ENCODE results near the gene RBM34. TPM values are rescaled to one million over a fixed set of nuclear protein-coding genes. Genes with fewer than 3 reads are reported as not detected.
A peak's percentile ranks its signal among the peaks of the same experiment; 100 is the strongest.

Gene RBM34
- total RNA-seq, 1 experiment from 2014 or later = 82.5 TPM

- Histone ChIP-seq H3K4me1 (replicated peaks) (no peaks in the 10 kb centered on the region), H3K27ac (no peak overlapping the region), H3K27me3 (replicated peaks) (no peaks in the 10 kb centered on the region), H3K36me3 (peaks cover 80% of the 10 kb centered on the region), H3K4me3 (no peak overlapping the region), H3K9me3 (replicated peaks) (no peaks in the 10 kb centered on the region)
- DNase-seq (ENCODE audit: low read depth in 1 of 2, low spot score in 2 of 2) = no peak
Measured at GRCh38 chr1:235142991-235143390, 18.1 kb downstream of the RBM34 start.

GRCh38 chr1:235139315-235139714 is 21.7 kb downstream of the RBM34 start:
- DNase-seq (ENCODE audit: low read depth in 1 of 2, low spot score in 2 of 2) = no peak
- Histone ChIP-seq H3K27me3 (replicated peaks) (no peaks in the 10 kb centered on the region), H3K4me3 (no peak overlapping the region), H3K27ac (no peak overlapping the region), H3K9me3 (replicated peaks) (no peaks in the 10 kb centered on the region), H3K36me3 (peaks cover 74% of the 10 kb centered on the region), H3K4me1 (replicated peaks) (peaks cover 7% of the 10 kb centered on the region; the same call in 1 of the 2 replicates)

- Histone ChIP-seq H3K36me3 (peaks cover 75% of the 10 kb centered on the region), H3K4me3 (no peak overlapping the region), H3K27ac (no peak overlapping the region), H3K9me3 (replicated peaks) (no peaks in the 10 kb centered on the region), H3K4me1 (replicated peaks) (peaks cover 7% of the 10 kb centered on the region; the same call in 1 of the 2 replicates), H3K27me3 (replicated peaks) (no peaks in the 10 kb centered on the region)
- DNase-seq (ENCODE audit: low read depth in 1 of 2, low spot score in 2 of 2) = no peak
Measured at GRCh38 chr1:235138821-235139220, 22.2 kb downstream of the RBM34 start.

GRCh38 chr1:235136111-235136510 is 24.9 kb downstream of the RBM34 start:
- no peaks in the 10 kb centered on the region for H3K27me3 ChIP-seq (replicated peaks)
- peaks cover 79% of the 10 kb centered on the region for H3K36me3 ChIP-seq
- H3K4me1 ChIP-seq (replicated peaks) = peaks cover 7% of the 10 kb centered on the region; the same call in 1 of the 2 replicates

GRCh38 chr1:235134171-235134570 is 26.9 kb downstream of the RBM34 start:
- H3K4me1 ChIP-seq (replicated peaks) = peaks cover 8% of the 10 kb centered on the region
- no peaks in the 10 kb centered on the region for H3K27me3 ChIP-seq (replicated peaks)
- H3K36me3 ChIP-seq = peaks cover 74% of the 10 kb centered on the region
- no peak overlapping the region for H3K4me3 ChIP-seq
- no peak overlapping the region for H3K27ac ChIP-seq
- no peaks in the 10 kb centered on the region for H3K9me3 ChIP-seq (replicated peaks)
- DNase-seq (ENCODE audit: low read depth in 1 of 2, low spot score in 2 of 2) = no peak

More at GRCh38 chr1:235136111-235136510, 24.9 kb downstream of the RBM34 start:
- H3K4me3 ChIP-seq = no peak overlapping the region
- no peak overlapping the region for H3K27ac ChIP-seq
- H3K9me3 ChIP-seq (replicated peaks) = no peaks in the 10 kb centered on the region
- no peak for DNase-seq (ENCODE audit: low read depth in 1 of 2, low spot score in 2 of 2)

GRCh38 chr1:235133086-235133485 is 28.0 kb downstream of the RBM34 start:
- H3K9me3 ChIP-seq (replicated peaks) = no peaks in the 10 kb centered on the region
- H3K4me3 ChIP-seq = no peak overlapping the region
- no peak for DNase-seq (ENCODE audit: low read depth in 1 of 2, low spot score in 2 of 2)
- H3K27me3 ChIP-seq (replicated peaks) = no peaks in the 10 kb centered on the region
- peaks cover 69% of the 10 kb centered on the region for H3K36me3 ChIP-seq
- peaks cover 12% of the 10 kb centered on the region for H3K4me1 ChIP-seq (replicated peaks)
- H3K27ac ChIP-seq = no peak overlapping the region

GRCh38 chr1:235131961-235132360 is 29.1 kb downstream of the RBM34 start:
- Histone ChIP-seq H3K36me3 (peaks cover 64% of the 10 kb centered on the region), H3K4me3 (no peak overlapping the region), H3K27me3 (replicated peaks) (no peaks in the 10 kb centered on the region), H3K9me3 (replicated peaks) (no peaks in the 10 kb centered on the region), H3K4me1 (replicated peaks) (peaks cover 16% of the 10 kb centered on the region), H3K27ac (no peak overlapping the region)
- DNase-seq (ENCODE audit: low read depth in 1 of 2, low spot score in 2 of 2) = no peak

GRCh38 chr1:235130766-235131270 is 30.2 kb downstream of the RBM34 start:
- DNase-seq (ENCODE audit: low read depth in 1 of 2, low spot score in 2 of 2) = no peak
- H3K36me3 ChIP-seq = peaks cover 62% of the 10 kb centered on the region

GRCh38 chr1:235129774-235130570 is 31.1 kb downstream of the RBM34 start:
- Histone ChIP-seq H3K4me3 (no peak overlapping the region), H3K4me1 (replicated peaks) (peaks cover 14% of the 10 kb centered on the region), H3K9me3 (replicated peaks) (no peaks in the 10 kb centered on the region), H3K27me3 (replicated peaks) (no peaks in the 10 kb centered on the region), H3K36me3 (peaks cover 55% of the 10 kb centered on the region), H3K27ac (no peak overlapping the region)
- no peak for DNase-seq (ENCODE audit: low read depth in 1 of 2, low spot score in 2 of 2)

More at GRCh38 chr1:235130766-235131270, 30.2 kb downstream of the RBM34 start:
- Histone ChIP-seq H3K27me3 (replicated peaks) (no peaks in the 10 kb centered on the region), H3K4me3 (no peak overlapping the region), H3K9me3 (replicated peaks) (no peaks in the 10 kb centered on the region), H3K4me1 (replicated peaks) (peaks cover 19% of the 10 kb centered on the region), H3K27ac (no peak overlapping the region)

GRCh38 chr1:235128456-235129328 is 32.4 kb downstream of the RBM34 start, which contains the start of gene TOMM20:
TOMM20 (minus strand) TSS chr1:235128837; CDS start chr1:235128715, 122 bp downstream.
- peak; percentile 91 to 96 for DNase-seq (ENCODE audit: low read depth in 1 of 2, low spot score in 2 of 2)
- Histone ChIP-seq H3K36me3 (peaks cover 60% of the 10 kb centered on the region), H3K9me3 (replicated peaks) (no peaks in the 10 kb centered on the region), H3K27ac (peak within 1 kb of the TSS; percentile 84), H3K27me3 (replicated peaks) (no peaks in the 10 kb centered on the region), H3K4me1 (replicated peaks) (peaks cover 14% of the 10 kb centered on the region), H3K4me3 (peak within 1 kb of the TSS; percentile 83)

GRCh38 chr1:235127732-235128455 is 33.2 kb downstream of the RBM34 start:
- H3K4me3 ChIP-seq = peak overlapping the region; percentile 83
- no peaks in the 10 kb centered on the region for H3K9me3 ChIP-seq (replicated peaks)
- no peaks in the 10 kb centered on the region for H3K27me3 ChIP-seq (replicated peaks)
- peak overlapping the region; percentile 84 for H3K27ac ChIP-seq
- H3K4me1 ChIP-seq (replicated peaks) = peaks cover 14% of the 10 kb centered on the region
- peak in 1 of 2 experiments; percentile 21 for DNase-seq (ENCODE audit: low read depth in 1 of 2, low spot score in 2 of 2)
- H3K36me3 ChIP-seq = peaks cover 60% of the 10 kb centered on the region

- no peaks in the 10 kb centered on the region for H3K27me3 ChIP-seq (replicated peaks)
- DNase-seq (ENCODE audit: low read depth in 1 of 2, low spot score in 2 of 2) = no peak
Measured at GRCh38 chr1:235127203-235127602, 33.8 kb downstream of the RBM34 start.

GRCh38 chr1:235124665-235125064 is 36.4 kb downstream of the RBM34 start:
- Histone ChIP-seq H3K27me3 (replicated peaks) (no peaks in the 10 kb centered on the region), H3K27ac (no peak overlapping the region), H3K4me1 (replicated peaks) (peaks cover 14% of the 10 kb centered on the region), H3K4me3 (no peak overlapping the region), H3K9me3 (replicated peaks) (no peaks in the 10 kb centered on the region), H3K36me3 (peaks cover 75% of the 10 kb centered on the region)
- DNase-seq (ENCODE audit: low read depth in 1 of 2, low spot score in 2 of 2) = no peak

More at GRCh38 chr1:235127203-235127602, 33.8 kb downstream of the RBM34 start:
- H3K4me1 ChIP-seq (replicated peaks) = peaks cover 14% of the 10 kb centered on the region
- H3K27ac ChIP-seq = no peak overlapping the region
- H3K4me3 ChIP-seq = peak overlapping the region; percentile 83
- H3K9me3 ChIP-seq (replicated peaks) = no peaks in the 10 kb centered on the region
- H3K36me3 ChIP-seq = peaks cover 61% of the 10 kb centered on the region

Data from SJSA1 (cell line).